ENCODE results near the gene COA1.

- TF ChIP-seq EZH2phosphoT487 (IDR thresholded peaks at IDR 0.05; ENCODE audit: insufficient read depth, low read depth) (no peak), EZH2 (IDR thresholded peaks at IDR 0.05; ENCODE audit: insufficient read depth, poor library complexity, severe bottlenecking) (no peak)
Observed at GRCh38 chr7:43602256-43602655, 127.1 kb downstream of the COA1 start.
